GM19193 (cell line): ENCODE data around the gene GSG1L.

Experiments used
- POLR2A ChIP-seq: IDR thresholded peaks from 4 replicates; pipeline ENCODE4 v1.6.1; 2011; ENCODE audit not compliant: insufficient read depth, insufficient read length; ENCODE audit errors: extremely low read depth

GSG1L gene

GRCh38 chr16:27758544-27758943 is 305.0 kb downstream of the GSG1L start:
- no peak for TF ChIP-seq POLR2A

- TF ChIP-seq POLR2A: no peak
Measured at GRCh38 chr16:27756206-27756970, 307.1 kb downstream of the GSG1L start.

- TF ChIP-seq POLR2A: no peak
Measured at GRCh38 chr16:27754788-27755690, 308.5 kb downstream of the GSG1L start.

- TF ChIP-seq POLR2A: no peak
Measured at GRCh38 chr16:27753563-27753962, 310.0 kb downstream of the GSG1L start.

- TF ChIP-seq POLR2A: no peak
Measured at GRCh38 chr16:27752241-27752640, 311.3 kb downstream of the GSG1L start.

- TF ChIP-seq POLR2A: no peak
Measured at GRCh38 chr16:27751676-27752075, 311.8 kb downstream of the GSG1L start.

- TF ChIP-seq POLR2A: no peak
Measured at GRCh38 chr16:27751233-27751632, 312.3 kb downstream of the GSG1L start.

GRCh38 chr16:27749946-27750345 is 313.6 kb downstream of the GSG1L start:
- TF ChIP-seq POLR2A: no peak

- no peak for TF ChIP-seq POLR2A
Measured at GRCh38 chr16:27749547-27749875, 314.0 kb downstream of the GSG1L start.

- no peak for TF ChIP-seq POLR2A
Measured at GRCh38 chr16:27748868-27749546, 314.5 kb downstream of the GSG1L start.

GRCh38 chr16:27747946-27748345 is 315.6 kb downstream of the GSG1L start:
- no peak for TF ChIP-seq POLR2A

GRCh38 chr16:27746076-27746855 is 317.2 kb downstream of the GSG1L start:
- no peak for TF ChIP-seq POLR2A

GRCh38 chr16:27745348-27745747 is 318.2 kb downstream of the GSG1L start:
- TF ChIP-seq POLR2A: no peak

- no peak for TF ChIP-seq POLR2A
Measured at GRCh38 chr16:27743963-27744362, 319.6 kb downstream of the GSG1L start.

GRCh38 chr16:27742333-27742732 is 321.2 kb downstream of the GSG1L start:
- TF ChIP-seq POLR2A: no peak
